GM23338 (cell line): Measurements from ENCODE around the gene OR12D1.

Source experiments
- CREB1 ChIP-seq: fragments of 250-450 bp; sonication (Bioruptor Pico); IDR thresholded peaks from 2 replicates; pipeline ENCODE4 v1.5.0; 2020; ENCODE audit warnings: low read depth, mild to moderate bottlenecking, moderate library complexity
- CTCF ChIP-seq, 2 experiments: fragments of 200-600 bp in 1 of 2; sonication (generic) in 1 of 2; conservative IDR thresholded peaks; 2 replicates each; pipeline versions ENCODE4 v1.5.1 to v1.6.1; 2016 to 2017; ENCODE audit warnings: antibody characterized with exemption in 2 of 2, low read depth in 2 of 2, mild to moderate bottlenecking in 2 of 2, moderate library complexity in 1 of 2
- ETS1 ChIP-seq: IDR thresholded peaks from 2 replicates; pipeline ENCODE4 v1.6.1; 2016; ENCODE audit warnings: antibody characterized with exemption
- EZH2 ChIP-seq: fragments of 200-600 bp; sonication (generic); IDR thresholded peaks from one replicate; pipeline ENCODE4 v1.8.0; 2017; ENCODE audit warnings: antibody characterized with exemption, mild to moderate bottlenecking, low read depth; ENCODE audit not compliant: unreplicated experiment
- EZH2phosphoT487 ChIP-seq: fragments of 200-600 bp; sonication (generic); IDR thresholded peaks from one replicate; pipeline ENCODE4 v1.8.1; 2018; ENCODE audit warnings: antibody characterized with exemption; ENCODE audit not compliant: unreplicated experiment
- JUNB ChIP-seq: IDR thresholded peaks from one replicate; pipeline ENCODE4 v1.6.1; 2016; ENCODE audit warnings: antibody characterized with exemption; ENCODE audit not compliant: unreplicated experiment
- NANOG ChIP-seq: IDR thresholded peaks from 2 replicates; pipeline ENCODE4 v1.6.1; 2016; ENCODE audit warnings: antibody characterized with exemption, borderline replicate concordance
- POLR2AphosphoS5 ChIP-seq: IDR thresholded peaks from 2 replicates; pipeline ENCODE4 v1.6.1; 2016; ENCODE audit warnings: antibody characterized with exemption, low read depth
- REST ChIP-seq: IDR thresholded peaks from one replicate; pipeline ENCODE4 v1.6.1; 2018; ENCODE audit warnings: antibody characterized with exemption; ENCODE audit not compliant: unreplicated experiment
- STAT1 ChIP-seq: IDR thresholded peaks from one replicate; pipeline ENCODE4 v1.6.1; 2016; ENCODE audit warnings: antibody characterized with exemption; ENCODE audit not compliant: unreplicated experiment
- ZNF114 ChIP-seq: fragments of 250-450 bp; sonication (Bioruptor Pico); IDR thresholded peaks from 2 replicates; pipeline ENCODE4 v1.5.0; 2020; ENCODE audit warnings: mild to moderate bottlenecking, moderate library complexity
- ZNF331 ChIP-seq: fragments of 250-450 bp; sonication (Bioruptor Pico); IDR thresholded peaks from 2 replicates; pipeline ENCODE4 v1.5.0; 2020; ENCODE audit warnings: low read depth, mild to moderate bottlenecking, moderate library complexity
- ZNF462 ChIP-seq: fragments of 250-450 bp; sonication (Bioruptor Pico); IDR thresholded peaks from 2 replicates; pipeline ENCODE4 v1.5.0; 2020; ENCODE audit warnings: mild to moderate bottlenecking, moderate library complexity

GRCh38 chr6:29461021-29461814 lies 46.5 kb downstream of the OR12D1 start:
- TF ChIP-seq CTCF (conservative IDR thresholded peaks at IDR 0.05; ENCODE audit: low read depth in 2 of 2) (no peak), ZNF114 (CRISPR knock-in tag) (no peak), EZH2phosphoT487 (no peak), ZNF462 (CRISPR knock-in tag) (no peak), JUNB (no peak), ZNF331 (CRISPR knock-in tag) (no peak), EZH2 (no peak), POLR2AphosphoS5 (no peak), CREB1 (CRISPR knock-in tag) (no peak), REST (no peak), NANOG (no peak), STAT1 (no peak), ETS1 (no peak)
